HG02970 (cell line): Measurements from ENCODE around the gene NFAM1.

Experiments
- ATAC-seq: cut with Tn5 transposase; IDR thresholded peaks from one replicate; pipeline ENCODE4 v1.9.1; 2021; ENCODE audit warnings: mild to moderate bottlenecking, moderate library complexity, moderate number of reproducible peaks; ENCODE audit not compliant: unreplicated experiment, low FRiP score

NFAM1 gene

DNA sequence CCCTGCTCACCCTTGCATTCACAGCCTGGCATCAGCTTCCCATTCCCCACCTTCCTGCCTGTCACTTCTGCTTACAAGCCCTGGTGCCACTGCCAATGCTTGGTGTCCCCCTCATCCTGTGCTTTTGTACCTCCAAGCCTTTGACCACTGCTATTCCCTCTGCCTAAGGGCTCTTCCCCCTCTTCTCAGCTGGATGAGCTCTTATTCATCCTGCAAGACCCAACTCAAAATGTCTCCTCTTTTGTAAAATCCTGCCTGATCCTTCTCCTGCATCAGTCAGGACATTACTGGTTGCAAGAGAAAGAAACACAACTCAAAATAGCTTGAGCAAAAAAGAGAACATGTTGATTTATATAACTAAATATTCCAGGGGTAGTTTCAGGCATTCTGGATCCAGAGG, 94.8 kb downstream of the NFAM1 start:
- ATAC-seq, result no peak

DNA sequence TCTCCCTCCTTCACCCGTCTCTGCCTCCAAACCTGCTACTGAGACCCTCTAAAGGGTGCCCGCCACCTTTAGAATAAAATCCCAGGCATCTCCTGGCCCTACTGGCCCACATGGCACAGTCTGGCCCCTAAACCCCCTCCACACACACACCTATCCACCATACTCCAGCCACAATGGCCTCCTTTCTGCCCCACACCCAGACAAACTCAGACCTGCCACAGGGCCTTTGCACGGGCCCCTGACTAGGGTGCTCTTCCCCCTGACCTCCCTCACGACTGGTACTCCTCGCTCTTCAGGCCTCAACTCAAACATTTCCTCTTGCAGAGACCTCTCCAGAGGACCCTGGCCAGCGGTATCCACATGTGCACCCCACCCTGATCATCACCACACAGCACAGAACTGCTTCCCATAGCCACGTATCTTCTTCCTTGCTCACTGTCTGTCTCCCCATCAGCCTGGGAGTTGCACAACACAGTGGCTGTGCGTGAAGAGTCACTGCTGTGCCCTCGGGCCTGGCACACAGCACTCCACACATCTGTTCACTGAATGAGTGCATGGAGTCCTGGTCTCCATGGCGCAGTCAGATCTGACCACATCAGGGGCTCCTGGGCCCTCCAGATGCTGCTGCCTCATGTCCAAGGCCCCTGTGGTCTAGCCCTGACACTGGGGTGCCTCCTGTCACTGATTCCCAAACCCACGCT, 95.5 kb downstream of the NFAM1 start:
- ATAC-seq, result no peak

DNA sequence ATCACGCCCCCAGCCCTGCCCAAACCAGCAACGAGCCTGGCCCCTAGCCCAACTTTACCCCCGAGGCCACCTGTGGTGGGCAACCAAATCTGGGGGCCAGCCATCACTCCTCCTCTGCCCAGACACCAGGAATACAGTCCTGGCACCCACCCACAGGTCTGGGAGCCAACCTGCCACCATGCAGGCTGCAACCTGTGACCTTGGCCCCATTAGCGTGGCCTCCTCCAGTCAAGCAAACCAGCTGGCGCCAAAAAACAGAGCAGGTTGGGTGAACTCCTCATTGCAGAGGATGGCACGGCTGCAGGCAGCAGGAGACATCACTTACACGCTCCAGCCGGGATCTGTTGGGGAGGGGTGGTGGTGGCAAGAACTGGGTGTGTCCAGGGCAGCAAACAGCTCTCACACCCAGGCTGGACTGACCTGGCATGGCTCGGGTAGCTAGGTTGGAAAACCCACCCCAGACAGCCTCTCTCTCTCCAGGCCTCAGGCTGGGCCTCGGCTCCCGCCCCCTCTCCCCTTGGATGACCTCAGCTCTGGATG, 96.3 kb downstream of the NFAM1 start:
- ATAC-seq, result no peak

DNA sequence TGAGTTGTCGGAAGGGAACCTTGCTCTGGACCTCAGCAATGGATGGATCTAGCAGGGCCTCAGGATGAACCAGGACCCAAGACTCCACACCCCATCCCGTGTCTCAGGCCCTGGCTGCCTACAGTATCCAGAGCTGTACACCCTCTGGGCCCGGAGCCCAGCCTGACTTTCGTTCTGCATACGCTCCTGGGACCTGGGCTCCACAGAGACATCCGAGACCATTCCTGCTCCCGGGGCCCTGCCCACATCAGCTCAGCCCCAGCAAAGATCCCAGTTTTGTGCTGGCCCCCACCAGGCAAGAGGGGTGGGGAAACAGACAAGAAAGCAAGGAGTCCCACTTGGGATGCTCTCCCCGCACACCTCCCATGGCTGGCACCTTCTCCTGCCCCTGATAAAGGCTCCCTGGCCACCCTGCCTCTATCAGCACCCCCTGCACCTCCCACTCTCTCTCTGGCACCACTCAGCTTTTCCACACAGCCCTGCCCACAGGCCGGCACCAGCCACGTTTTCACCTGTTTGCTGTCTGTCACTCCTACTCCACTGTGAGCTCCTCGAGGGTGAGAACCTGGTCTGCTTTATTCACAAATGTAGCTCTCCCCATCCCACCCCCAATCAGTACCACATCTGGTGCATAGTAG, 97.2 kb downstream of the NFAM1 start:
- no peak for ATAC-seq

DNA sequence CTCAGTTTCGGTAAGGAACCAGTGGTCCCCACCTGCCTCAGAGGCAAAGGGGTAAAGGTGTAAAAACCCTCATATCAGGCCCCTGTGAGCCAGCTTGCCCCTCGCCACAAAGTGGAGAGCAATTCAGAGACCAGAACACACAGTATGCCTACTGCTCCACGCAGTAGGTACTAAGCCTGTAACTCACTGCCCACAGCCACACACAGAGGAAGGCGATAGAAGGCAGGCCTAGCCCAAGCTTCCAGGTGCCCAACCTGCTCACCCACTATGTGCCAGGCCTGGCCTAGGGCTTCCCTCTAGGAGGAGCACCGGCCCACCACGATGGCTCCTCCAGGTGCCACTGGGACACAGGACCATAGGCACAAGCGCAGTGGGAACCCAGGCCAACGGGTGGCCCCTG, 98.7 kb downstream of the NFAM1 start:
- ATAC-seq, result no peak

DNA sequence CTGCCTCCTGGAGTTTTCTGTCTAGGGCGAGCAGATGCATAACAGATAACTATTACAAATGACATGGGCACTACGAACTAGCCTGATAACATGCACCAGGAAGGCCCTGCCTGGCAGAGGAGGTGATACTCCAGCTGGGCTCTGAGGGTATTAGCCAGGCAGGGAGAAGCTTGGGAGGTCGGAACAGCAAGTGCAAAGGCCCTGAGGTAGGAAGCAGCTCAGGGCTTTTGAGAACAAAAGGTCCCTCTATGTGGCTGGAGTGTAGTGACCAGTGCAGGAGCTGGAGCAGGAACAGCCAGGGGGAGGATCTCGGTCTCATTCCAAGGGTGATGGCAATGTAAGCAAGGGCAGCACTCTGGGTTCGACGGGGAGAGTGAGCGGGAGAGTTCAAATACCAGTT, 100.1 kb downstream of the NFAM1 start:
- ATAC-seq, result no peak

DNA sequence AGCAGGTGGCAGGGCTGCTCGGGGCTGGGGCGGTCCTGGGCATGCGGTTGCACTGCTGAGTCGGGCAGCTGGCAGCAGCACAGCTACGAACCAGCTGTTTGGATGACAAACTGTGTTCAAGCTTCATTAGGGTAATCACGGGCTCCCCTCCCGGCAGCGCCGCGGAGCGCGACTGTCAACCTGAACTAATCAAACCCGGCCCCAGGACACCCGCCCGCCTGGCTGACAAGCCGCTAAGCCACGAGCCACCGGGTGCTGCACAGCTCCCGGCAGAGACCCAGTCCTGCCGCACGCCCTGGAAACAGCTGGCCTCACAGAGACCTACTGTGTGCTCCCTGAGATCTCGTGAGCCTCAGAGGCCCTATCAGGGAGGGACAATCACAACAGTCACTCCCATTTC, 101.2 kb downstream of the NFAM1 start:
- ATAC-seq, result no peak
